ENCODE data around the gene YIPF6. TPM values are rescaled to one million over a fixed set of nuclear protein-coding genes. Genes with fewer than 3 reads are reported as not detected.

Gene YIPF6
- total and polyA plus RNA-seq, 2 of the 13 experiments (the other 11 are each of a cell fraction or from before 2014, with no cell fraction given): 37.8 to 43.6 TPM

- TF ChIP-seq, protein P1, sequence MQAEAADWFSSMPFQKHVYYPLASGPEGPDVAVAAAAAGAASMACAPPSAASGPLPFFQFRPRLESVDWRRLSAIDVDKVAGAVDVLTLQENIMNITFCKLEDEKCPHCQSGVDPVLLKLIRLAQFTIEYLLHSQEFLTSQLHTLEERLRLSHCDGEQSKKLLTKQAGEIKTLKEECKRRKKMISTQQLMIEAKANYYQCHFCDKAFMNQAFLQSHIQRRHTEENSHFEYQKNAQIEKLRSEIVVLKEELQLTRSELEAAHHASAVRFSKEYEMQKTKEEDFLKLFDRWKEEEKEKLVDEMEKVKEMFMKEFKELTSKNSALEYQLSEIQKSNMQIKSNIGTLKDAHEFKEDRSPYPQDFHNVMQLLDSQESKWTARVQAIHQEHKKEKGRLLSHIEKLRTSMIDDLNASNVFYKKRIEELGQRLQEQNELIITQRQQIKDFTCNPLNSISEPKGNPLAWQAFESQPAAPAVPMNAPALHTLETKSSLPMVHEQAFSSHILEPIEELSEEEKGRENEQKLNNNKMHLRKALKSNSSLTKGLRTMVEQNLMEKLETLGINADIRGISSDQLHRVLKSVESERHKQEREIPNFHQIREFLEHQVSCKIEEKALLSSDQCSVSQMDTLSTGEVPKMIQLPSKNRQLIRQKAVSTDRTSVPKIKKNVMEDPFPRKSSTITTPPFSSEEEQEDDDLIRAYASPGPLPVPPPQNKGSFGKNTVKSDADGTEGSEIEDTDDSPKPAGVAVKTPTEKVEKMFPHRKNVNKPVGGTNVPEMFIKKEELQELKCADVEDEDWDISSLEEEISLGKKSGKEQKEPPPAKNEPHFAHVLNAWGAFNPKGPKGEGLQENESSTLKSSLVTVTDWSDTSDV (CRISPR knock-in tag; IDR thresholded peaks at IDR 0.05): no peak
- TF ChIP-seq SOX13 (IDR thresholded peaks at IDR 0.05) (no peak), SOX13 (CRISPR knock-in tag; conservative IDR thresholded peaks at IDR 0.05 in 1 of 2, IDR thresholded peaks at IDR 0.05 in 1 of 2) (peak in 1 of 2 experiments; percentile 52; a peak in 1 of 4 replicates), PRDM15 (CRISPR knock-in tag; IDR thresholded peaks at IDR 0.05) (no peak), ZNF17 (CRISPR knock-in tag; IDR thresholded peaks at IDR 0.05) (no peak)
These were observed 10.2 kb upstream of the YIPF6 start (continued) for GRCh38 chrX:68488657-68489056.

DNA sequence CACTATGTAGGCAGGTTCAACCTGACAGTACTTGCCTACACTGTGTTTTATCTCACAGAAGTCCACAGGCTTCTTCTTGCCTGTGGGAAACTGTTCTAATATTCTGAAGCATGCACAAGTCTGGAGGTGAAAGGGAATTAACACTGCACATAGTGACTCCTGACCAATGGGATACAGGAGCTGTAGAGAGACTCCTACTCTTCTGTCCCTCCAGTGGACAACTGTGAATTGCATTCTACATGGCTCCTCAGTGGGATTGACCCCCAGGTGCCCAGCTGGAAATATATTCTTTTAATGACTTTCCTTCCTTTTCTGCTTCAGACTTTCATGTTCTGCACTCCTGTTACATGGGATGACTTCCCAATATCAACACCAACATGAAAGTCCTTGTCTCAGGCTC, 8.2 kb upstream of the YIPF6 start:
- intact Hi-C loops (cut with micrococcal nuclease; ENCODE audit: unreplicated experiment): loop anchor here (1.0 kb wide), 1 partner anchor 293 kb away; no protein-coding TSS in a partner anchor
- no peaks in the 10 kb centered on the region for H3K27me3 ChIP-seq (ENCODE audit: control insufficient read depth in 1 of 2, insufficient read depth in 2 of 2, low read length in 2 of 2)
- ATAC-seq: peak; percentile 98
- 0 out of 2 replicates have a peak overlapping the region, but pooled peaks have one; percentile 27 for H3K9ac ChIP-seq (ENCODE audit: insufficient read depth, low read depth, low read length)
- H3K36me3 ChIP-seq (replicated peaks in 1 of 2; ENCODE audit: control insufficient read depth in 1 of 2, insufficient read depth in 2 of 2, low read length in 2 of 2): no peaks in the 10 kb centered on the region
- peak; percentile 98 for FAIRE-seq
- H3K79me2 ChIP-seq (ENCODE audit: insufficient read depth, low read length): no peaks in the 10 kb centered on the region
- no peaks in the 10 kb centered on the region for H3K9me3 ChIP-seq (ENCODE audit: low read length)
- H3K4me2 ChIP-seq (ENCODE audit: low read depth, low read length): peak overlapping the region; percentile 69
- peak overlapping the region; percentile 50 for H3K27ac ChIP-seq (ENCODE audit: extremely low read length, insufficient read depth, low read length)
- no peak overlapping the region for H2AFZ ChIP-seq (ENCODE audit: low read length)
- peak overlapping the region in 2 of 3 experiments; percentile 3 to 43; a peak in 1 of 6 replicates for H3K4me3 ChIP-seq (replicated peaks in 1 of 3; ENCODE audit: insufficient read depth in 1 of 3, low read depth in 2 of 3, low read length in 3 of 3)
- BruUV-seq (replicated peaks): no TSS peak
- peaks cover 26% of the 10 kb centered on the region for H3K4me1 ChIP-seq (ENCODE audit: insufficient read depth, low read length)
- in situ Hi-C loops (cut with HindIII; ENCODE audit: extremely low pct_ligation_motif_present, low pct_unique_long_range_greater_than_20kb): loop anchor here (10.0 kb wide), 1 partner anchor 296 kb away; no protein-coding TSS in a partner anchor
- ChIA-PET CTCF (ENCODE audit: low intra/inter-chr PET ratio, low total read pairs) (interaction anchor here (1.6 kb wide), 1 partner anchor 294 kb away, joined by 7 read pairs; no protein-coding TSS in a partner anchor), POLR2A (interaction anchor here (1.0 to 1.7 kb wide), 3 partner anchors 8 to 28 kb away, joined by 3 to 10 read pairs (median 5); partner anchors contain the start of gene YIPF6)
- peak; percentile 58 for DNase-seq (ENCODE audit: low spot score)
- no peaks in the 10 kb centered on the region for H4K20me1 ChIP-seq (ENCODE audit: insufficient read depth, low read length)
- TF ChIP-seq ZFP62 (CRISPR knock-in tag; IDR thresholded peaks at IDR 0.05) (no peak), SMC3 (IDR thresholded peaks at IDR 0.05; ENCODE audit: low read length) (peak; percentile 67), SRSF9 (IDR thresholded peaks at IDR 0.05; ENCODE audit: borderline replicate concordance, insufficient read depth, low read depth, low read length, poor library complexity, severe bottlenecking) (no peak), ZNF788 (CRISPR knock-in tag; IDR thresholded peaks at IDR 0.05; ENCODE audit: borderline replicate concordance) (no peak), RAD21 (CRISPR knock-in tag; IDR thresholded peaks at IDR 0.05) (peak; percentile 32; the same call in 1 of the 2 replicates), ZNF577 (CRISPR knock-in tag; IDR thresholded peaks at IDR 0.05; ENCODE audit: borderline replicate concordance, low read depth) (no peak), SUZ12 (IDR thresholded peaks at IDR 0.05; ENCODE audit: low read depth, low read length) (no peak), ZNF230 (CRISPR knock-in tag; IDR thresholded peaks at IDR 0.05) (no peak)

Data from HepG2 (cell line).